PC-9 (cell line): ENCODE data around the gene PDIA5. TPM values are rescaled to one million over a fixed set of nuclear protein-coding genes. Genes with fewer than 3 reads are reported as not detected.

ENCODE experiments used
- BruUV-seq: library from RNA; stranded (reverse); fragments of 400-500 nt; replicated peaks from 2 replicates; lab custom pipeline; 2021; lab: Mats Ljungman, UMichigan
- CTCF ChIA-PET: fragments of 300-600 bp; sonication (Branson Sonifier 250); formaldehyde crosslinking; loops from one replicate; lab custom pipeline; 2022; ENCODE audit warnings: antibody characterized with exemption; lab: Charles Lee
- POLR2A ChIA-PET: fragments of 300-600 bp; sonication (Branson Sonifier 250); formaldehyde crosslinking; loops from one replicate; lab custom pipeline; 2022; ENCODE audit warnings: antibody characterized with exemption; ENCODE audit not compliant: unreplicated experiment; lab: Charles Lee
- DNase-seq, 2 experiments: peaks; one replicate each; pipeline versions ENCODE4 v3.0.0 to v3.0.0-alpha.2; 2015 to 2022; ENCODE audit warnings: mixed read lengths in 1 of 2
- H2AFZ ChIP-seq: fragments of 200-600 bp; sonication (generic); 2 replicates; pipeline ENCODE4 v1.8.1; 2017; ENCODE audit warnings: antibody characterized with exemption
- H3F3A ChIP-seq: fragments of 200-600 bp; sonication (generic); 2 replicates; pipeline ENCODE4 v1.8.1; 2017; ENCODE audit warnings: antibody characterized with exemption, mild to moderate bottlenecking, low read depth; ENCODE audit not compliant: insufficient read depth
- H3K27ac ChIP-seq: fragments of 200-600 bp; sonication (generic); 2 replicates; pipeline ENCODE4 v1.6.1; 2016; ENCODE audit warnings: mixed run types
- H3K27me3 ChIP-seq: fragments of 200-600 bp; sonication (generic); 2 replicates; pipeline ENCODE4 v1.6.1; 2016; ENCODE audit warnings: low read depth, mixed run types; ENCODE audit not compliant: insufficient read depth
- H3K36me3 ChIP-seq: fragments of 200-600 bp; sonication (generic); 2 replicates; pipeline ENCODE4 v1.6.1; 2016; ENCODE audit warnings: low read depth, mixed run types
- H3K4me1 ChIP-seq: fragments of 200-600 bp; sonication (generic); replicated peaks from 2 replicates; pipeline ENCODE4 v1.6.1; 2016; ENCODE audit warnings: mixed run types; ENCODE audit not compliant: insufficient read depth
- H3K4me2 ChIP-seq: fragments of 200-600 bp; sonication (generic); 2 replicates; pipeline ENCODE4 v1.6.1; 2017; ENCODE audit warnings: mixed run types
- H3K4me3 ChIP-seq: fragments of 200-600 bp; sonication (generic); 2 replicates; pipeline ENCODE4 v1.6.1; 2016; ENCODE audit warnings: mixed run types
- H3K79me2 ChIP-seq: fragments of 200-600 bp; sonication (generic); 2 replicates; pipeline ENCODE4 v1.6.1; 2017; ENCODE audit warnings: low read depth, mixed run types
- H3K9me2 ChIP-seq: fragments of 200-600 bp; sonication (generic); 2 replicates; pipeline ENCODE4 v1.8.1; 2017; ENCODE audit warnings: mild to moderate bottlenecking; ENCODE audit not compliant: insufficient read depth
- H3K9me3 ChIP-seq: fragments of 200-600 bp; sonication (generic); 2 replicates; pipeline ENCODE4 v1.8.1; 2016; ENCODE audit warnings: low read depth; ENCODE audit not compliant: insufficient read depth
- H4K20me1 ChIP-seq: fragments of 200-600 bp; sonication (generic); 2 replicates; pipeline ENCODE4 v1.8.1; 2017; ENCODE audit not compliant: insufficient read depth
- CTCF ChIP-seq: fragments of 200-600 bp; sonication (generic); conservative IDR thresholded peaks from 2 replicates; pipeline ENCODE4 v1.6.1; 2017; ENCODE audit warnings: mixed run types, antibody characterized with exemption, mild to moderate bottlenecking, moderate library complexity
- EZH2 ChIP-seq: fragments of 200-600 bp; sonication (generic); IDR thresholded peaks from 2 replicates; pipeline ENCODE4 v1.8.0; 2017; ENCODE audit warnings: antibody characterized with exemption, low read depth
- intact Hi-C: fragments of 100-400 bp; cut with micrococcal nuclease; formaldehyde crosslinking; loops from one replicate; pipeline ENCODE4 v1.10.0; 2022; ENCODE audit not compliant: unreplicated experiment
- total RNA-seq: library from RNA; stranded (reverse); gene quantifications from 2 replicates; pipeline ENCODE4 v1.2.3, GENCODE V29; 2021

PDIA5 gene
- total RNA-seq, 1 experiment from 2014 or later = 31.7 TPM

- H3K9me3 ChIP-seq = no peaks in the 10 kb centered on the region
- H3K36me3 ChIP-seq = no peaks in the 10 kb centered on the region
- no peak overlapping the region for H3K4me3 ChIP-seq
- ChIA-PET POLR2A (no interaction called here), CTCF (no interaction called here)
- BruUV-seq = no TSS peak
- H4K20me1 ChIP-seq = no peaks in the 10 kb centered on the region
- peaks cover 12% of the 10 kb centered on the region for H3K4me1 ChIP-seq
- DNase-seq = no peak
- intact Hi-C loops = no loop called here
- 0 out of 2 replicates have a peak, but pooled peaks cover 5% of the 10 kb centered on the region for H3F3A ChIP-seq
- H3K9me2 ChIP-seq = no peaks in the 10 kb centered on the region
- H3K79me2 ChIP-seq = no peaks in the 10 kb centered on the region
- no peak overlapping the region for H3K4me2 ChIP-seq
- H3K27me3 ChIP-seq = 0 out of 2 replicates have a peak, but pooled peaks cover 8% of the 10 kb centered on the region
- no peak overlapping the region for H2AFZ ChIP-seq
- no peak for TF ChIP-seq EZH2
- TF ChIP-seq CTCF = no peak
- no peak overlapping the region for H3K27ac ChIP-seq
Observed at GRCh38 chr3:123034120-123034519, 32.7 kb upstream of the PDIA5 start.

GRCh38 chr3:123034996-123035395 is 31.8 kb upstream of the PDIA5 start:
- CTCF ChIA-PET = interaction anchor here (0.7 kb wide), 1 partner anchor 69 kb away, joined by 3 read pairs; no protein-coding TSS in a partner anchor
- Histone ChIP-seq H3K4me2 (no peak overlapping the region), H3K27ac (no peak overlapping the region), H4K20me1 (no peaks in the 10 kb centered on the region), H3K9me2 (no peaks in the 10 kb centered on the region), H3K79me2 (no peaks in the 10 kb centered on the region), H3K36me3 (no peaks in the 10 kb centered on the region), H3K27me3 (0 out of 2 replicates have a peak, but pooled peaks cover 3% of the 10 kb centered on the region), H3K9me3 (no peaks in the 10 kb centered on the region), H2AFZ (no peak overlapping the region), H3F3A (0 out of 2 replicates have a peak, but pooled peaks cover 5% of the 10 kb centered on the region), H3K4me3 (no peak overlapping the region), H3K4me1 (peaks cover 12% of the 10 kb centered on the region)
- POLR2A ChIA-PET = no interaction called here
- no peak for TF ChIP-seq CTCF
- TF ChIP-seq EZH2 = no peak
- intact Hi-C loops = no loop called here
- no TSS peak for BruUV-seq
- peak in 1 of 2 experiments; percentile 36 for DNase-seq

GRCh38 chr3:123036352-123037014 is 30.3 kb upstream of the PDIA5 start:
- no peak overlapping the region; the same call in 1 of the 2 replicates for H3K4me2 ChIP-seq
- intact Hi-C loops = no loop called here
- no peaks in the 10 kb centered on the region for H3K9me3 ChIP-seq
- H3K79me2 ChIP-seq = no peaks in the 10 kb centered on the region
- H3K36me3 ChIP-seq = no peaks in the 10 kb centered on the region
- ChIA-PET POLR2A (no interaction called here), CTCF (no interaction called here)
- TF ChIP-seq CTCF = no peak
- TF ChIP-seq EZH2 = no peak
- H3K27me3 ChIP-seq = no peaks in the 10 kb centered on the region
- H2AFZ ChIP-seq = no peak overlapping the region
- no peak overlapping the region for H3K4me3 ChIP-seq
- H3K27ac ChIP-seq = no peak overlapping the region
- H4K20me1 ChIP-seq = no peaks in the 10 kb centered on the region
- H3K9me2 ChIP-seq = no peaks in the 10 kb centered on the region
- 0 out of 2 replicates have a peak, but pooled peaks cover 5% of the 10 kb centered on the region for H3F3A ChIP-seq
- no TSS peak for BruUV-seq
- peaks cover 12% of the 10 kb centered on the region for H3K4me1 ChIP-seq
- peak in 1 of 2 experiments; percentile 57 for DNase-seq
